IPS-NIHi7 (cell line): ENCODE results near the gene JOSD1.

Experiments used
- DNase-seq: peaks from one replicate; pipeline ENCODE4 v3.0.0; 2012; ENCODE audit warnings: mixed read lengths; ENCODE audit errors: extremely low spot score

Gene JOSD1

DNA sequence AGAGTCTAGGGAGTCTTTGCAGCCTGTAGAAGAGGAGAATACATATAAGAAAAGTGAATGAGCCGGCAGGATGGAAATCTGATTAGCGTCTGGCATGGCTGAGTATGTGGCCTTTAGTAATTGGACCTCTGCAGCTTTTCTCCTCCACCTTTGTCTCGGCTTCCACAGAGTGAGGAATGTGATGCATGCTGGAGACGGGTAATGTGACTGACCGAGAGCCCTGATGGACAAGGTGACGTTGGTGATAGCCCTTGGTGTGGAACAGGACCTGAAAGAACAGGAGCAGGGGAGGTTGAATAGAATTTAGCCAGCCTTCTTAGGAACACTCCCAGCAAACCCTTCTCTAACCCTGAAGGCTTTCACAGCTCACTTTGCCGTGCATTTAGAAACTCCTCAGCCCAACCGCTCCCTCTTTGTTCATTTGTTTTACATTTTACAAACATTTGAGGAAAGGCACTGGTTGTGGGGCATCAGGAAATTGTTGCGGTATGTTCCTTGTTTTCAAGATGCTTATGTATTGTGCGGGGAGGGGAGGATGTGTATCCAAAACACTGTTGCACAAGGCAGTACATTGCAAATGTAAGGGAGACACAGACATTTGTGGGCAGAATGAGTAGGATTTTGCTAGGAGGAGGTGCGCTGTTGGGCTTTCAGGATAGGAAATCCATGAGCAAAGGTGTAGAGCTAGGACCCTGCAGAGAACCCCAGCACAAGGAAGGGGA lies 11.9 kb upstream of the JOSD1 start:
- no peak for DNase-seq

DNA sequence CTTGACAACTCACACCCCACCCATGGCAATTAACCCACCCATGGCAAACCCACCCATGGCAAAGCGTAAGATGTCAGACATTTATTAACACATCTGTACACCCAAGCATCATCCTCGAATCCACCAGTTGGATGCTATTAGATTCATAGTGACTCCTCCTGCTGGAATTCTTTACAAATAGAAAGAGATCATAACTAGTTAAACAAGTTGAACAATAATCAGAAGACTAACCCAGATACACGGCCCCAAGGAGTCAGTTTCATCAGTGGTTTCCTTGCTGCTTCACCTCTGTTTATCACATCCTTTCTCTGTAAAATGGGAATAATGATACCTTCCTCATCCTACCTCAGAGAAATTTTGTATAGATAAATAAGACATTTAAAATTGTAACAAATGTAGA lies 10.1 kb upstream of the JOSD1 start:
- DNase-seq, result no peak

DNA sequence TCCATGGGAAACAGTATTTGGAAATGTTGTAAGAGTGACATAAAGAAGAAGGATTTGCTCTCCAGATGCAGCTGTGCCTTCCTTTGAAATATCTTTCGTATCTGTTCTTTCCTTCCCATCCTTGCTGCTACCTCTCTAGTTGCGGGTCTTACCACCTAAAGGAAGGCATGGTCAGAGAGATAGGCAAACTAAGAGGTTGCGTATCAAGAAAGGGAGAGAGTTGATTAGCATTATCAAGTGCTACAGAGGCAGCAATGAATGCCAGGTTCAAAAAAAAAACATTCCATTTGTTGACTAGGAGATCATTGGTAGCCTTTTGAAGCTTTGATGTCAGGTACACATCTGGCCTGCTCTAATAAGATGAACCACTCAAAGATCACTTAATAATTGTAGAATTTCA lies 9.6 kb upstream of the JOSD1 start:
- no peak for DNase-seq

DNA sequence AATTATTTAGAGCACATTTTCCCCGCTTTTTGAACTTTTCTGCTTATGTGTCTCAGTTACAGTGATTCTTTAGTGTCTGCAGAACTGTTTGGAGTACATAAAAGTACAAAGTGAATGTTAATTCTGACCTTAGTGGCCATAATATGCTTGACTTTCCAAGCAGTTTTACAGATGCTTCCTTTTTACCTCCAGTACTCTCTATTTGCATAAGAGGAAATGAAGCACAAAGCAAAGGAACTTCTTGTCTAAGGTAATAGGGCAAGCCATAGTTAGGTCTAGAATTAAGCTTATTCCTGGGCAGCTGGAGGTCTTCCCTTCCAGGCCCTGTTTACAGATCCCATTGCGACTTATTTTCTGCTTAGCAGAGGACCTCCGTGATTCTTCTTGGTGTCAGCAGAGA lies 8.6 kb upstream of the JOSD1 start:
- no peak for DNase-seq

DNA sequence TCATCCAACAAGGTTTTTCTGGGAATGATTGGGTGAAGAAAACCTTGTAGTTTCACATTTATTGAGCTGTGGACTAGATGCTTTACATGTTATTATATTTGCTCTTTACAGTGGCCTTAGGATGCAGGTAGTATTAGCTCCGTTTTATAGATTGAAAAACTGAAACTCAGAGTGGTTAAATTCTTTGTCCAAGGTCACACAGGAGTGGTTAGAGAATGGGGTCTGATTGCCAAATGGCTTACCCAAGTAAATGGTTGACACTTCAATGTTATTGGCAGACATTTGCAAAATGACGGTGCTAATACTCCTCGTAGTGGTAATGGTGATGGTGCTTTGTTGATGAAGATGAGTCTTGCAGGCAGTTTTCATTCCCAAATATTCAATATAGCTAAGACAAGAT lies 7.2 kb upstream of the JOSD1 start:
- no peak for DNase-seq

DNA sequence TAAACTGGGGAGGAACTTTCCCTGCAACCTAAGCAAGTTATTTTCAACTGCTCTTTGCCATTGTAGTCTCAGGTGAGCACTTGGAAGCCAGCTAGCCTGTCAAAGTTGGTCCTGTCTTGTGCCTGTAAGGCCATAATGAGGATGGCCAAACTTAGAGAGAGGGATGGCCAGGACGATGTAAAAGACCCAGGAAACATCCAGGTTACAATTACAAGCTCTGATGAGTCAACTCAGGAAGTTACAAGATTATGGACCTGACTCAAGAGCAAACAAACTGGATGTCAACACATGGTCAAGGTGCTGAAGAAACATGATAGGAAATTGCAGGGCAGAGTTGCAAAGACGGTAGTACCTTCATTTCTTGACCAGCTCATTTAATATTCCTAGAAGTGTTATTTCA lies 6.6 kb upstream of the JOSD1 start:
- no peak for DNase-seq

DNA sequence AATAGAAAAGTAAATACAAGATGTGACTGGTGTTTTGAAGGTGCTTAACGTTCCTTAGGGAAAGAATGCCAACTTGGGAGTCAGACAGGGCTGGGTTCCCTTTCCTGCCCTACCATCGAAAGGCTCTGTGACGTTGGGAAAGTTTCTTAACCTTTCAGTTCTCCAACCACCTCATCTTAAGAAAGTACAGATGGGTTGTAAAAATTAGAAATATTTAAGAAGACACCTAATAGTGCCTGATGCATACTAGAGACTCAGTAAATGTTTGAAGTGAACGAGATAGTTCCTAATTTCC lies 6.1 kb upstream of the JOSD1 start:
- DNase-seq, result no peak

DNA sequence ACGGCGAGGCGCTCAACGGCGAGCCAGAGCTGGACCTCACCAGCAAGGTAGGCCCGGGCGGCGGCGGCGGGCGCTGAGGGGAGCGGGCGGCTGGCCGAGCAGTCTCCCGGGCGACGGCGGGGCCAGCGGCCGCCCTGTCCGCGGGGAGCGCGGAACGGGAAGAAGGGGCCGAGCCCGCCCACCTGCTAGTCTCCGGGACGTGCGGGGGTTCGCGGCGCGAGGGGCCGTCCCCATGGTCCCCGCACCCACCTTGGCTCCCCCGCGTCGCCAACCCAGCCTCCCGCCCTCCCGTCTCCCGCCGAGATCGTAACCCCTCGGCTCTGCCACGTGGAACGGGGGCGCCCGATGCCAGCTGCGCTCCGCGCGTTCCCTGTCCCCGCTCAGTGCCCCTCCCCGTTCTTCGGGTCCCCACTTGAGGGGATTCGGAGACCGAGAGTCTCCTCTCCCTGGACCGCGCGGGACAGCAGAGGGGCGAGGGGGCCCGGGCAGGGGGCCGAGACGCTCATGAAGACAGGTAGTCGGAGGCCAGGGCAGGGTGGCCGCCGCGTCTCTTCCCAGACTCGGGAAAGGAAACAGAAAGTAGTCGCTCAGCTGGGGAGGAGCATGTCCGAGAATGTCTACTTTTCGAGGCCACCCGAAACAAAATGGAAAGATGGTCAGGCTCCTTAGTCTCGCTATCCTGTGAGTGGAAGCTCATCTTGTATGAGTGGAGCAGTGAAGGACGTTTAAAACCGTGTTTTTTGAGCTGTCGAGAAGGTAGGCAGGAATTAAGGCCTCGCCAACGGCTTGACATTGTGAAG lies 5.6 kb upstream of the JOSD1 start:
- peak; percentile 31 for DNase-seq

DNA sequence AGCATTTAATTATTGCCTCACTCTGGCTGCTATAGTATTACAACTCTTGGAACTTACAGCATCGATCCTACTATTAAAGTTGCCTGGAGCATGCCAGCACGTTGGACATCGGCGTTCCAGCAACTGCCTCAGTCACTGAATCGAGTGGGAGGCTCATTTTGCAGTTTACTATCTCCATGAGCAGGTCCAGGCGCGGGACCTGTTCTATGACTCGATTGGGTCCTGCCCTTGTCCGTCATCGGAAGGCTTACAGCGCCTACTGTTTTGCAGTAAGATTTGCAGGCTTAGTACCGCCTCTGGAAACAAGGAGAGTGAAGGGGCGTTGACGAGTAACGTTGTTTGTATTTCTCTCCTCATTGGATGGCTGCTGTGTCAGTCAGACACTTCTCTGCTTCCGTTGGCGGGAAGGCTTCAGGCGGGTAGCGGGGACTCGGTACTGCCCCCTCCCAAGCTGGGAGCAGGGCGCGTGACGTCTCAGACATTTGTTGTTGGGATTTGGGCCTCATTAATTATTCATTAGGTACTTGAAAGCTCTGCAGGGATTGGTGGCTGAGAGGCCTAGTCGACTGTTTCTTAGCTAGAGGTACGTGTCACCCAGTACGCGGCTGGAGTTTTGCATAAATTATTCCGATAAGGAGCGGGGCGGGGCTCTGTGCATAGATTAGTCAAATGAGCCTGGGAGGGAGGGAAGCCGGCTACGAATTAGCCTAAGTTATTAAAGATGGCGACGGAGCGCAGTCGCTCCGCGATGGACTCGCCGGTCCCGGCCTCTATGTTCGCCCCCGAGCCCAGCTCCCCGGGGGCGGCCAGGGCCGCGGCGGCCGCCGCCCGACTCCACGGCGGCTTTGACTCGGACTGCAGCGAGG lies 4.7 kb upstream of the JOSD1 start, which contains the start of gene GTPBP1:
Gene GTPBP1, plus strand, starts transcription at position 710 of the 866 bp plus-strand sequence. Its CDS starts 12 bp downstream, at position 722.
- DNase-seq, result peak; percentile 97

DNA sequence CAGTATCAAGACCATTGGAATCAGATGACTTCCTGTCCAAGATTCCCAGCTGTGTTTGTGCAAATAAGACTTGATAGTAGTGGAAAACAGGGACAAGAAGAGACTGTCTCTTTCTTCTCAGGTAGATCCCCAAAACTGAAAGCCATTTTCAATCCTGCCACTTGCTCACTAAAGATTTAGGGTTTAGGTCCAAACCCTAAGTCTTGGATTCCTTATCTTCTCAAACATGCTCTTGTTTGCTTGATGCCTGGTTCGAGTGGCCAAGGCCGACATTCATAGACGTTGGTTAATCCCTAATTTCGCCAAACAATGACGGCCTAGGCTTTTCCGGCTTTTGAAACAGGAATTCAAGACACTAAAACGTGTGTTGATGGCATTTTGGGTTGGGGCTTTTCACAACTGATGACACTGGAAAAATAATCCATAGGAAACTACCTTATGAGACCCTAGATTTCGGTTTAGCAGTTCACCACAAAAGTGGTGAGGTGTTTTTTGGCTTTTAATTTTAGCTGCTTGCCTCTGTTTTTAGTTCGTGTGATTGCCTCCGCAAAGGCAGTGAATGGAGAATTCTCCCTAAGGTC lies 4.0 kb upstream of the JOSD1 start:
- DNase-seq, result no peak

DNA sequence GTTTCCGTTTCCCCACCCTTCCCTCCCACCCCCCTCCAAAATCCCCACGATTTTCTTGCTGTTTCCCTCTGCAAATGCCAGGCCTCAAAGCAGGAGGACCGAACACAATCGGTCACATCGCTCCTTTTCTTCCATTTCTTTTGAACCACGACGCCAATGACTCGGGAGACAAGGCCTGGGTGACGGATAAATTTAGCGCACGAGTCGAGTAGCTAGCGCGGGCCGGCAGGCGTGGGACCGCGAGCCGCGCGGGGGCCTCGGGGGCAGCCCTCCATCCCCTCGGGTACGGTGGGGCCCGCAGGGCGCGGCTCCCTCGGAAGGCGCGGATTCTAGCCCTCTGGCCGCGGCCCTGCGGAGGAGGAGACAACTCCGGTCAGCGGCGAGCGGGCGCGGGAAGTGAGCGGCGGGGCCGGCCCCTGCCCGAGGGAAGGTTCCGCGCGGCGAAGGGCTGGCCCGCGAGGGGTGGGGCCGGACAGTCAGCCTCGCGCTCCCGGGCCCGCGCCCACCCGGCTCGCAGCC lies 414 bp downstream of the JOSD1 start:
- DNase-seq, result peak; percentile 80

DNA sequence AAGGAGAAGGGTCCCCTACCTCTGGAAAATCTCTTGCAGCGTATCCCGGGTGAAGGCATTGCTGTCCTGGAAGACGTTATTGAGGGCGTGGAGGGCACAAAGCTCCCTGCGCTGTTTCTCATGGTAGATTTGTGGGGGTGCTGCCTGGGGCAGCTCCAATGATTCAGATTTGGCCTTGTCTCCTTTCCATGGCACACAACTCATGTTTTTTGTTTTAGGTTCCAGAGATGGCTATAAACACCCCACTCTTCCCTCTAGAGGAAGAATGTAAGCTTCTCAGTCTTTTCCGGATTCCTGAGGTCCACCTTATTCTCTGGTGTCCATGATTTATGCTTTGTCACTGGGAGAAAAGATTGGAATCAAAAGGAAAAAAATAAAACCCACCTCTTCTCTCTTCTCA lies 959 bp downstream of the JOSD1 start:
- no peak for DNase-seq

DNA sequence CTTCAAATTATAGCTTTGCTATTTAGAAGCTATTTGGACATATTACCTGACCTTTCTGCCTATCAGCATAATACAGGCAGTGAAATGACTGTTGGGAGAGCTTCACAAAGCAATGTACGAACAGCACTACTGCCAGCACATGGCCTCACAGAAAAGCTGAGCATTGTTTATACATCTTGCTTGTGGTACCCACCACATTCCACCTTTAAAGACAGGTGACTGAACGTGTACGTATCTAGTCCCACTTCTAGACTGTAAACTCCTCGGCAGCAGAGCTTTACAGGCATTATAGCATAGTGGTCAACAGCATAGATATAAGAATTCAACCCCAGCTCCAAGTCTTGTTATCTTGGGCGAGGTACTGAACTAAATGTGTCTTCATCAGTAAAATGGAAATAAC lies 1.6 kb downstream of the JOSD1 start:
- no peak for DNase-seq

DNA sequence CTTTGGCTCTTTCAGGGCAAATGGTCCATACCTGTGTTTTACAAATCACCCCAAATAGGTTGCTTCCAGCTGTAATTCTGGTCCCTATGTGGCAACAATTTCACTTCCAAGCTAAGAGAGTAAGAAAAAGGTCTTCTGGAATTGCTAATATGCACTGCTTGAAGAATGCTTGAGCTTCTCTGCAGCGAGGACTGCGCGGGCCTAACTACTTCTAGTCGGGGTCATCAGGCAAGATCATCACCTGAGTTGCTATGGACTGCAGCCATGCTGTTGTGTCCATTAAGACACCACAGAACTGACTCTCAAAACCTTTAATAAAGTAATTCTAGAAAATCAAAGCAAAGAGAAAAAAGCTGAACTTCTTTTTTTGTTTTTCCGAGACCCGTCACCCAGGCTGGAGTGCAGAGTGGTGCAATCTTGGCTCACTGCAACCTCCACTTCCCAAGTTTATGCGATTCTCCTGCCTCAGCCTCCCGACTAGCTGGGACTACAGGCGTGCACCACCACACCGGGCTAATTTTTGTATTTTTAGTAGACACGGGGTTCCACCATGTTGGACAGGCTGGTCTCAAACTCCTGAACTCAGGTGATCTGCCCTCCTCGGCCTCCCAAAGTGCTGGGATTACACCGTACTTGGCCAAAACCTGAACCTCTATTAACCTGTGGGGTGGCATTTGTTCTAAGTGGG lies 2.2 kb downstream of the JOSD1 start:
- DNase-seq, result no peak

DNA sequence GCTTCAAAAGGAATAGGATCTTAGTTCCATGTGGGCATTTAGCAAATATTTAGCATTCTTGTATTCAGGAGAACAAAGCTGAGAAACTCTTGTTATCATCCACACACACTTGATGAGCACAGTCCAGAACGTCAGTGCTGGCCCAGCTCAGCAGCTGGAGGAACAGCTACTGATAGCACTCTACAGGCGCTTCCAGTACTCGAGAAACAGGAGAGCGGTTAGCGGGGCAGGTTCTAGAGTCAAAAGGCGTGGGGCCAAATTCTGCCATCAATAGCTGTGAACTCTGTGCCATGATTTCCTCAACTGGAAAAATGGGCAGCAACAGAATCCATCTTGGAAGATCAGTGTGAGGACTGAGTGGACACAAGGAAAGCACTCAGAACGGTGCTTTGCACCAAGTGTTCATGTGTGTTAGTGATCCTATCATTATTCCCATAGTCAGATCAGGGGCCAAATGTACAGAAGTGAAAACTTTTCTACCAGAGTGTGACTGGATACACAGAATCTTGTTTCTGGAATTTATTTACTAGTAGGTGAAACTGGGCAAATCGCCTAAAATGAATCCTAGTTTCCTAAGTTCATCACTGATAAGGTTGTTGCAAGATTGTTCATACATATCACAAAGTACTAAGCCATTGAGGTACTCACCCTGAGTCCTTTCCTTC lies 3.2 kb downstream of the JOSD1 start:
- no peak for DNase-seq

DNA sequence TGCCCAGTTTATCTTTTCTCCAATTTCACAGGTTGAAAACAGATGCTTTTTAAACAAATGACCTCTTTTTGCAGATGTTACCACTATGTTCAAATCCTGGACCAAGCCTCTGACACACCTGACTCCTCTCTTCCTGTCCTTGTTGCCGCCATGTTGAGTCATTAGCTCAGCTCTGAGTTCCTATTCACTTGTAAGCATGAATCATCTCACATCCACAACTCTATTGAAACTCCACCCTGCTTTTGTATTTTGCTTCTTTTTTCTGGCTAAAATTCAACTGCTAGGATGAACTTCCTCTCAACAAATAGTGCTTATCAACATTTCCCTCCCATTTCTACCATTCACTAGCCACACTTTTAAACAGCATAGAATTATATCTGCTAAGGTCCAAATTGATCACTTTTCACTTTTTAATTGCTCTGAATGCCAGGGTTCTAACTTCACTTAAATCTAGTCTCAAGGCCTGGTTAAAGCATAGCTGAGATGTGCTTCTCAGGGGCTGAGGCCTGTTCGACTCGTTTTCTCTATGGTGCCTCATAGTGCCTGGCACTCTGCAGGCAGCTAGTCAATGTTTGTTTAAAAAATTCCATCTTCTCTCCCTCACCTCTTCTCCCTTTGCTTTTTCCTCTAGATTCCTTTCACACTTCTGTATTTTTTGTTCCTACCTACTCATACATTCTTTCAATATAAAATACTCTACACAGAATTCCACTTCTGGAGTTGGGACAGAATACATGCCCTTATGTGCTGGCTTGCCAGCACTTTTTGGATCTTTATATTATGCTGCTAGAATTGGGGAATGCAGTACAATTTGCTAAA lies 3.9 kb downstream of the JOSD1 start:
- DNase-seq, result no peak

DNA sequence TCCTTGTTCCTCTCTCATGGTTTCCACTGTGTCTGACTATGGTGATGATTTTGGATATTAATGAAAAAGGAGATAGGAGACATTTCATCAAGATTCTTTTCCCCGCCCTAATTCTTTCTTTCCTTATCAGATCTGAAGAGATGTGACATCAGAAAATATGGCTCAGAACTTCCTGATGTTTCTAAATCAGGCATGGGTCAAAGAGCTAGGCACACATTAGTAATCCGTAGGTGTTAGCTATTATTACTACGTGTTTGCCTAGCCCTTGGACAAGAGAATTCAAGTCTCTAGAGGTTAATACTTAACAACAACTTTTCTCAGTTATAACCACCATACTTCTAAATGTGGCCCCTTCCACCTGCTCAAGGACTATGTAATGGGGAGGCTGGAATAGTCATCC lies 5.8 kb downstream of the JOSD1 start:
- DNase-seq, result no peak

DNA sequence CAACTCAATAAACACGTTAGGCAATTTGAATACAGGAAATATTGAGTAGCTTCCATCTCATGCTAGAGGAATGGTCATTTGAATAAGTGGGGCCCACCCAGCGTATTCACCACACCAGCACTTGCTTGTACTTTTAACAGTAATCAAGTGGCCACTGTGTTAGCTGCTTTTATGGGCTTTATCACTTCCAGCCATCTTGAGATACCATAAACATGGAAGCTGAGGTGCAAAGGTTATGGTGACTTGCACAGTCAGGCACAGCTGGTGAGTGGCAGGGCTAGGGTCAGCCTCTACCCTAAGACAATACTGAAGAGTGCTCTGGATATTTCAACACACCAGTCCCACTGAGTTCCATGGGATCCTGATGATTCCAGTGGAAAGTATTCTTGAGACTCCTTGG lies 6.7 kb downstream of the JOSD1 start:
- no peak for DNase-seq

DNA sequence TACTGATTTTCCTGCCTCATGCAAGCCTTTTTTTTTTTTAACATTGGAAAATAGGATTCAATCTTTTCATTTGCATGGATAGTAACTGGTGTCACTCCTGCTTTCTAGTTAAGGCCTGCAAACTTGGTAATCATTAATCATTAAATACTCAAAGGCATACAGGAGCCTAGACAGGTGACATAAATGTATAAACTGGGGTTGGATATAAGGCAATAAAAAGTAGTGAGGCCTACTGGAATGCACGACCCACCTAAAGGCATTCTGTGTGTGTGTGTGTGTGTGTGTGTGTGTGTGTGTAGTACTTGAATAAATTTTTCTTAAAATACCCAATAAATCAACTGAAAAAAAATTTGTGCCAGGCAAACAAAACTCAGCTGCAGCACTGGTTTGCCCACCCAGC lies 11.1 kb downstream of the JOSD1 start:
- no peak for DNase-seq

DNA sequence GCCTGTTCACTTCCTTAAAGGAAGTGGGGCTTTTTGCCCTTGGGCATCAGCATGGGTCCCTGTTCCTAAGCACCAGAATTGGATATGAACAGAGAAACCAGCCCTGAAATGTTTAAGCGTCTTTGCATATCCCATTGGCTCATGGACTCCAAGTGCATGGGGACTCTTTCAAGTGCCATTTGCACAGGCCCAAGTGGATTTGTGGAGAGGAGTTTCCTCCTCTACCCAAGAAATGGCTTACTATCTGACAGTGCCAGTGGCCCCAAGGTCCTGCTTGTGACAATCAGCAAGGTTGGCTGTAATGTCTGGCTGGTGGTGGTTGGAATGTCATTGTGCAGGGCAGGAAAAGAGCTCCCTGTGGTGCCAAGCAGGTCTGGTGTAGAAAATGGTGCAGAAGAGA lies 15.0 kb downstream of the JOSD1 start:
- DNase-seq, result no peak
